DND-41 (cell line): ENCODE results near the gene MYOF.

Experiments used
- ATAC-seq: fragments of 200-7000 bp; cut with Tn5 transposase; 3 replicates; pipeline ENCODE4 v1.9.1; 2021; ENCODE audit warnings: low read depth; ENCODE audit not compliant: insufficient read depth
- DNase-seq: peaks from one replicate; pipeline ENCODE4 v3.0.0-alpha.2; 2020
- H2AFZ ChIP-seq: 2 replicates; pipeline ENCODE4 v1.6.0; 2012; ENCODE audit warnings: low read depth, low read length
- H3K27ac ChIP-seq: 2 replicates; pipeline ENCODE4 v1.5.1; 2012; ENCODE audit warnings: low read length, inconsistent platforms
- H3K27me3 ChIP-seq: fragments of 200-600 bp; sonication (generic); 2 replicates; pipeline ENCODE4 v1.6.0; 2012; ENCODE audit warnings: low read length, mild to moderate bottlenecking, inconsistent platforms; ENCODE audit not compliant: insufficient read depth, poor library complexity
- H3K36me3 ChIP-seq: 2 replicates; pipeline ENCODE4 v1.5.1; 2012; ENCODE audit warnings: low read length, inconsistent platforms; ENCODE audit not compliant: insufficient read depth
- H3K4me1 ChIP-seq: 2 replicates; pipeline ENCODE4 v1.5.1; 2012; ENCODE audit warnings: mild to moderate bottlenecking, low read length; ENCODE audit not compliant: insufficient read depth
- H3K4me2 ChIP-seq: 2 replicates; pipeline ENCODE4 v1.6.0; 2012; ENCODE audit warnings: mild to moderate bottlenecking, moderate library complexity, low read length, inconsistent platforms; ENCODE audit not compliant: insufficient read depth
- H3K4me3 ChIP-seq, 2 experiments: fragments of 200-600 bp in 1 of 2; shearing (Covaris generic) in 1 of 2; 2 replicates each; pipeline ENCODE4 v1.5.1; 2012 to 2016; ENCODE audit warnings: inconsistent platforms in 2 of 2, low read length in 2 of 2, mild to moderate bottlenecking in 2 of 2, low read depth in 1 of 2, moderate library complexity in 1 of 2
- H3K79me2 ChIP-seq: 2 replicates; pipeline ENCODE4 v1.6.0; 2012; ENCODE audit warnings: low read length, inconsistent platforms; ENCODE audit not compliant: insufficient read depth
- H3K9ac ChIP-seq: 2 replicates; pipeline ENCODE4 v1.6.0; 2012; ENCODE audit warnings: low read depth, mild to moderate bottlenecking, inconsistent platforms, low read length, moderate library complexity
- H3K9me3 ChIP-seq: 2 replicates; pipeline ENCODE4 v1.5.1; 2012; ENCODE audit warnings: low read length, moderate library complexity, mild to moderate bottlenecking, inconsistent platforms; ENCODE audit not compliant: insufficient read depth, severe bottlenecking
- H4K20me1 ChIP-seq: 2 replicates; pipeline ENCODE4 v1.6.0; 2012; ENCODE audit warnings: low read length; ENCODE audit not compliant: insufficient read depth
- EZH2 ChIP-seq: IDR thresholded peaks from 3 replicates; pipeline ENCODE4 v1.6.1; 2012; ENCODE audit warnings: borderline replicate concordance, low read depth, mild to moderate bottlenecking, moderate library complexity, low read length, inconsistent platforms; ENCODE audit not compliant: severe bottlenecking
- TF ChIP-seq, protein P1 (sequence below): IDR thresholded peaks from 2 replicates; pipeline ENCODE4 v1.5.1; 2012; ENCODE audit warnings: borderline replicate concordance, low read length, moderate library complexity, mild to moderate bottlenecking; ENCODE audit not compliant: poor library complexity, severe bottlenecking; ENCODE audit errors: extremely low read depth

The MYOF gene

DNA sequence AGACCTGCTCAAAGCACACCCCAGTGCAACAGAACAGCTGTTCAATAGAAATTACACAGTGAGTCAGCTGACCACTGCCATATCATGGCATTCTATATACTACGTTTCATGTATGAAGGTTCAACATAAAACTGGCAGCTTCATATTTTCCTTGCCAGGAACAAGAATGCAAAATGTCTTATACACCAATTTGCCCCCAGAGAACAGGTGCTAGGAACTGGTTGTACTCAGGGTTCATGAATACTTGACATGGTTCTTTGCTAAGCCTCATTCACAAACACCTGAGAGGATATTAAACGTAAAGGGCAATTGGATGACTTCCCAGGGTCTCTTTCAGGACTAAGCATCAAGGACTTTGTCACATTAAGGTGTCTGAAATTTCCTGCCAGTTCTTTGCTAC lies 6.9 kb downstream of the MYOF start:
- Histone ChIP-seq H3K4me1 (no peaks in the 10 kb centered on the region), H3K27ac (no peak overlapping the region), H3K4me3 (no peak overlapping the region), H3K9me3 (no peaks in the 10 kb centered on the region), H2AFZ (no peak overlapping the region), H3K4me2 (no peak overlapping the region), H3K9ac (no peak overlapping the region), H3K79me2 (no peaks in the 10 kb centered on the region), H3K36me3 (no peaks in the 10 kb centered on the region), H3K27me3 (peaks cover 5% of the 10 kb centered on the region), H4K20me1 (no peaks in the 10 kb centered on the region)
- TF ChIP-seq EZH2: no peak
- TF ChIP-seq, protein P1, sequence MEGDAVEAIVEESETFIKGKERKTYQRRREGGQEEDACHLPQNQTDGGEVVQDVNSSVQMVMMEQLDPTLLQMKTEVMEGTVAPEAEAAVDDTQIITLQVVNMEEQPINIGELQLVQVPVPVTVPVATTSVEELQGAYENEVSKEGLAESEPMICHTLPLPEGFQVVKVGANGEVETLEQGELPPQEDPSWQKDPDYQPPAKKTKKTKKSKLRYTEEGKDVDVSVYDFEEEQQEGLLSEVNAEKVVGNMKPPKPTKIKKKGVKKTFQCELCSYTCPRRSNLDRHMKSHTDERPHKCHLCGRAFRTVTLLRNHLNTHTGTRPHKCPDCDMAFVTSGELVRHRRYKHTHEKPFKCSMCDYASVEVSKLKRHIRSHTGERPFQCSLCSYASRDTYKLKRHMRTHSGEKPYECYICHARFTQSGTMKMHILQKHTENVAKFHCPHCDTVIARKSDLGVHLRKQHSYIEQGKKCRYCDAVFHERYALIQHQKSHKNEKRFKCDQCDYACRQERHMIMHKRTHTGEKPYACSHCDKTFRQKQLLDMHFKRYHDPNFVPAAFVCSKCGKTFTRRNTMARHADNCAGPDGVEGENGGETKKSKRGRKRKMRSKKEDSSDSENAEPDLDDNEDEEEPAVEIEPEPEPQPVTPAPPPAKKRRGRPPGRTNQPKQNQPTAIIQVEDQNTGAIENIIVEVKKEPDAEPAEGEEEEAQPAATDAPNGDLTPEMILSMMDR: no peak
- no peak for DNase-seq
- no peak for ATAC-seq

DNA sequence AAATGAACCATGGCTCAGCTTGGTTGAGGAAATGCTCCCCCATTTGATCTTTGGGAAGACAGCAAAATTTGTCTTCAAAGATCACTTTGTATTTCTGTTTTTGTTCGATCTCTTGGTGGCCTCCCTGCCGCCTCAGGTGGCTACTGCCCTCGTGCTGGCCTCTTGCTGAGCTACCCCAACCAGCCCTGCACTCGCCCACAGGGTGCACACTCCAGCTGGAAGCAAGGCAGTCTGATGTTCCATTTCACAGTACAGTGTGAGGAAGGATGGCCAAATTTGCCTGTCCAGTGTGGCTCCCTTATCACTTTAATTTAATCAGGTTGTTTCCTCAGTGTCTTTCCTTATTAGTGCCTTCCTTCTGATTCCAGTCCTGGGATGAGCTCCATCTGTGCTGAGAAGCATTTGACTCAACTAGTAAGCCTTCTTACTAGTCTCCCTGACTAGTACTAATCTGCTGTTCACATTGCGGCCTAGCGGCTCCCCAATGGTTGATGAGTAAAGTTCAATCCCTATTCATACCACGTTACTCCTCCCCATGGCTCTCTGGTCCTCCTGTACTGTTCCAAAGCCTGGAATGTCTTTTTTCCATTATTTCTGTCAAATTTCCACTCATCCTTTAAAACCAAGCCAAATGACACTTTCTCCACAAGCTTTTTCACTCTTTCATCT lies 8.2 kb downstream of the MYOF start:
- Histone ChIP-seq H3K27ac (no peak overlapping the region), H3K4me1 (no peaks in the 10 kb centered on the region), H3K4me2 (no peak overlapping the region)

DNA sequence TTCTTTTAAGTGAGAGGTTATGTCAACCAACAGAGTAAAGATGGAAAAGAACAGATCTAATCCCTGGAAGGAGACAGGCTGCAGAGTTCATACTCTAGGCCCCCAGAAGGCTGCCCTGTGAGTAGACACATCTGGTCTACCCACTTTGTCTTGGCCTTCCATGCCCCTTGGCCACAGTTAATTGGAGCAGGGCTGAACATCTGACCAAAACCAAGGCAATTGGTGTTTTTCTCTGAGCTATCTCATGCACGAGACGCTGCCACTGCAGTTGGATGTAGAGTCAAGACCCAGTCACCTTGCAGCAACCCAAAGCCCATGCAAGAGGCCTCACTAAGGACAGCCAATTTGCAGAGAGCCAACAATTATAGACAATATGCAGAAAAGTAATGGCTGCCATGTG lies 9.0 kb downstream of the MYOF start:
- ATAC-seq (no peak), DNase-seq (no peak)
- no peaks in the 10 kb centered on the region for H3K27me3 ChIP-seq
- H2AFZ ChIP-seq: no peak overlapping the region
- no peak overlapping the region for H3K4me2 ChIP-seq
- H3K9me3 ChIP-seq: no peaks in the 10 kb centered on the region
- no peak overlapping the region for H3K4me3 ChIP-seq
- H3K79me2 ChIP-seq: no peaks in the 10 kb centered on the region
- no peaks in the 10 kb centered on the region for H4K20me1 ChIP-seq
- H3K9ac ChIP-seq: no peak overlapping the region
- no peaks in the 10 kb centered on the region for H3K4me1 ChIP-seq
- H3K36me3 ChIP-seq: no peaks in the 10 kb centered on the region
- H3K27ac ChIP-seq: no peak overlapping the region
- TF ChIP-seq, protein P1: no peak
- no peak for TF ChIP-seq EZH2

More for the DNA sequence above, 8.2 kb downstream of the MYOF start:
- H3K79me2 ChIP-seq: no peaks in the 10 kb centered on the region
- no peaks in the 10 kb centered on the region for H4K20me1 ChIP-seq
- no peaks in the 10 kb centered on the region for H3K9me3 ChIP-seq
- no peak overlapping the region for H3K4me3 ChIP-seq
- H3K36me3 ChIP-seq: no peaks in the 10 kb centered on the region
- ATAC-seq: no peak
- no peak for TF ChIP-seq EZH2
- TF ChIP-seq, protein P1: no peak
- no peak overlapping the region for H3K9ac ChIP-seq
- no peaks in the 10 kb centered on the region for H3K27me3 ChIP-seq
- DNase-seq: no peak
- H2AFZ ChIP-seq: no peak overlapping the region
